Measurements from ENCODE around the gene PGAM4.
"Not testable (repeated sequence)": the region's sequence is repeated elsewhere in the genome, so short reads cannot be mapped to it uniquely, and the experiment has no call there.

Gene PGAM4

DNA sequence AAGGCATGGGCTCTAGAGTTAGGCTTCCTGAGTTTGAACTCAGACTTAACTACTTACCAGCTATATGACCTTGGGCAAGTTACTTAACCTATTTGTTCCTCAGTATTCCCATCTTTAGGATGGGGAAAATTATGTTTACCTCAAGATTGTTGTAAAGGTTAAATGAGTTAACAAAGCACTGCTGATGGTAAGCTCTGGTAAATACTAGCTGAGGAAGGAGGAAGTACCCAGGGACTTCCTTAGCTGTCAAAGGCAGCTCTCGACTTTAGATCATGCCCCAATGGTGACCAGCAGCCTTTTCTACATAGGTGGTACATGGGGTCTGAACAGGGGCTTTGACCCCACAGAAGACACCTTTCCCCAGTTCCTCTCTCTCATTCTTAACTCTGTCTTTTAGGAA is 38.9 kb downstream of the PGAM4 start:
- in situ Hi-C loops (cut with MboI; ENCODE audit: low sequenced_read_pairs): no loop called here

DNA sequence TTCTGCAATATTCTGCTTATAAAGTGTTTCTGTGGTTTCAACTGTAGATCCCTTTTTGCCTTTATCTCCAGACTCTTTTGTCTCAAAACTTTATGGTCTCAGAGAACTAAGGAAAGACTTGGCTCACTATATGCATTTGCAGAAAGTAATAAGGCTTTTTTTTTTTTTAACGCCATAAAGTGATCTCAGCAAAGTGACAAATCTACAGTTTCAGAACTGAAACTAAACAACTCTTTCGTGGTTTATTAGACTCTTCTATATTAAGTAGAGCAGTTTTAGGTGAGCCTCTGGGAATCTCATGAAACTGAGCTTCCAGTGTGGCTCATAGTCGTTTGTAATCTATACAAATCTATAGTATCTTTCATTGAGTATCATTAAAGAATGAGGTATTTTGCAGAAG is 43.7 kb downstream of the PGAM4 start:
- in situ Hi-C loops (cut with MboI; ENCODE audit: low sequenced_read_pairs): no loop called here

DNA sequence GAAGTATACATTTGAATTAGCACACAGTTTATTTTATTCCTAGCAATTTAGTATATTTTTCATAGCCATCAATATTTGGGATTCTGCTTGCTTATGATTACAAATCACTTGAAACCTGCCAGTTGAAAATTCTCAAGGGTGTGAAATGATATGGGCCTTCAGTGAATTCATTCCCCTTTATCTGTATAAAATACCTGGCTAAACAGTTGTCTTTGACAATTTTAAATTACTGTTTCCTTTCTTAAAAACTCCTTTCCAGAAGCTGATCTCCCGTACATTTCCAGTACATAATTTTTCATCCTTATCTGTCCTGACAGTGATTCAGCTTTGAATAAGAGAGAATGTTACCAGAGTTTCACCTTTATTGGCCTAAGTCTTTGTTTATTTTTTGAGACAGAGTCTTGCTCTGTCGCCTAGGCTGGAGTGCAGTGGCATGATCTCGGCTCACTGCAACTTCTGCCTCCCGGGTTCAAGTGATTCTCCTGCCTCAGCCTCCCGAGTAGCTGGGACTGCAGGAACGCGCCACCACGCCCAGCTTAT is 45.0 kb downstream of the PGAM4 start:
- in situ Hi-C loops (cut with MboI; ENCODE audit: low sequenced_read_pairs): no loop called here

- in situ Hi-C loops (cut with MboI; ENCODE audit: low sequenced_read_pairs): no loop called here
These were observed 46.7 kb downstream of the PGAM4 start for GRCh38 chrX:77922787-77923186.

GRCh38 chrX:77919370-77919769 is 50.1 kb downstream of the PGAM4 start:
- in situ Hi-C loops (cut with MboI; ENCODE audit: low sequenced_read_pairs): not testable (repeated sequence)

DNA sequence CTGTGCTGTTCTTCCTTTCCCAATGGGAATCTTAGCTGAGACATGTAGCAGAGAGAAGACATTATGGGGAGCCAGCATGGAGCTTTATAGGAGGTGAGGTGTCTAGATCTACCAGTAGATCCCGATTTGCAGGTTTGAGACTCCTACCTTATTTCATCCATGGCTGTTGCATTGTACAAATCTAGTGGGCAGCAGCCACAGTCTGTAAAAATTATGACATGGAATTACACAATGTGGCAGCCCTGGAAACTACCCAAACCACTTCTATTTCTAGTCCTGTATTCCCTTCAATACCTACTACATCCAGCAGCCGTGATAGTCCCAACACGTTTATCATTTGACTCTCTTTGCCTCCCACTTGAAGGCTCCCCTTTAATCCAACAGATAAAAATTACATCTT is 50.9 kb downstream of the PGAM4 start:
- in situ Hi-C loops (cut with MboI; ENCODE audit: low sequenced_read_pairs): no loop called here

Data from HL-60/S4 (cell line).